Uterus (tissue), 2 donors: Measurements from ENCODE around the gene TTC13.

Experiments used
- POLR2A ChIP-seq, 2 donors: fragments of 450-650 bp; IDR thresholded peaks; one replicate each; pipeline ENCODE4 v1.6.1; 2016; ENCODE audit warnings: antibody characterized with exemption in 2 of 2, mild to moderate bottlenecking in 1 of 2, moderate library complexity in 1 of 2
- TF ChIP-seq, protein P1 (sequence below), 4 experiments: fragments of 200-600 bp in 2 of 4; fragments of 450-650 bp in 2 of 4; sonication (generic) in 2 of 4; IDR thresholded peaks; one replicate each; pipeline ENCODE4 v1.5.1; 2016 to 2019; ENCODE audit warnings: antibody characterized with exemption in 4 of 4, mild to moderate bottlenecking in 2 of 4, moderate library complexity in 1 of 4

DNA sequence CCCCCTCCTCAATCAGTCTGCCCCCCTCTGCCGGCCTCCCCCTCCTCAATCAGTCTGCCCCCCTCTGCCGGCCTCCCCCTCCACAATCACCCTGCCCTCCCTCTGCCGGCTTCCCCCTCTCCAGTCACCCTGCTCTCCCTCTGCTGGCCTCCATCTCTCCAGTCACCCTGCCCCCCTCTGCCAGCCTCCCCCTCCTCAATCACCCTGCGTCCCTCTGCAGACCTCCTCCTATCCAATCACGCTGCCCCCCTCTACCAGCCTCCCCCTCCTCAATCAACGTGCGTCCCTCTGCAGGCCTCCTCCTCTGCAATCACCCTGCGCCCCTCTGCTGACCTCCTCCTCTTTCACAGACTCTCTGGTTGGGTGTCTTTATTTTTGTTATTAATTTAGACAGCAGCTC lies 98.9 kb downstream of the TTC13 start:
- TF ChIP-seq, protein P1, sequence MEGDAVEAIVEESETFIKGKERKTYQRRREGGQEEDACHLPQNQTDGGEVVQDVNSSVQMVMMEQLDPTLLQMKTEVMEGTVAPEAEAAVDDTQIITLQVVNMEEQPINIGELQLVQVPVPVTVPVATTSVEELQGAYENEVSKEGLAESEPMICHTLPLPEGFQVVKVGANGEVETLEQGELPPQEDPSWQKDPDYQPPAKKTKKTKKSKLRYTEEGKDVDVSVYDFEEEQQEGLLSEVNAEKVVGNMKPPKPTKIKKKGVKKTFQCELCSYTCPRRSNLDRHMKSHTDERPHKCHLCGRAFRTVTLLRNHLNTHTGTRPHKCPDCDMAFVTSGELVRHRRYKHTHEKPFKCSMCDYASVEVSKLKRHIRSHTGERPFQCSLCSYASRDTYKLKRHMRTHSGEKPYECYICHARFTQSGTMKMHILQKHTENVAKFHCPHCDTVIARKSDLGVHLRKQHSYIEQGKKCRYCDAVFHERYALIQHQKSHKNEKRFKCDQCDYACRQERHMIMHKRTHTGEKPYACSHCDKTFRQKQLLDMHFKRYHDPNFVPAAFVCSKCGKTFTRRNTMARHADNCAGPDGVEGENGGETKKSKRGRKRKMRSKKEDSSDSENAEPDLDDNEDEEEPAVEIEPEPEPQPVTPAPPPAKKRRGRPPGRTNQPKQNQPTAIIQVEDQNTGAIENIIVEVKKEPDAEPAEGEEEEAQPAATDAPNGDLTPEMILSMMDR (IDR thresholded peaks at IDR 0.05) = no peak
- no peak for TF ChIP-seq POLR2A (IDR thresholded peaks at IDR 0.05)
